ENCODE results near the gene CDK6. TPM values are rescaled to one million over a fixed set of nuclear protein-coding genes. Genes with fewer than 3 reads are reported as not detected.

The CDK6 gene
- total RNA-seq, 1 donor = 45.6 TPM

DNA sequence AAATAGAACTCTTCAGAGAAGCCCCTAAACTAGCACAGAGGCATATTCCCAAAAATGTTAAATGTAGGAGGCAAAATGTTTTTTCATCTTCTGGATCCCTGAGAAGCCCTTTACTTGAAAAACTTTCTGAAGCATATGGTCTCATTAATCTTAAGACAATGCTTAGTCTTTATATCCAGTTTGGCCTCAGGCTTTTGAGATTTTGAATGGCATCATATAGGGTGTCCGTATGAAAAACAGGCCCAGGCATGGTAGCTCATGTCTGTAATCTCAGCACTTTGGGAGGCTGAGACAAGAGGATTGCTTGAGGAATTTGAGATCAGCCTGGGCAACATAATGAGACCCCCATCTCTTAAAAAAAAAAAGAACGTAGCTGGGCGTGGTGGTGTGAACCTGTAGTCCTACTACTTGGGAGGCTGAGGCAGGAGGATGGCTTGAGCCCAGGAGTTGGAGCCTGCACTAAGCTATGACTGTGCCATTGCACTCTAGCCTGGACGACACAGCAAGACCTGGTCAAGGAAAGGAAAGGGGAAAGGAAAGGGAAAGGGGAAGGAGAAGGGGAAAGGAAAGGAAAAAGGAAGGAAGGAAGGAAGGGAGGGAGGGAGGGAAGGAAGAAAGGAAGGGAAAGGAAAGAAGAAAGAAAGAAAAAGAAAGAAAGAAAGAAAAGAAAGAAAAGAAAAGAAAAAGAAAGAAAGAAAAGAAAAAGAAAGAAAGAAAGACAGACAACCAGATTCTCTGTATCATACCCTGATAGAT is 119.4 kb downstream of the CDK6 start:
- Histone ChIP-seq H3K36me3 (ENCODE audit: insufficient read depth, low read length) (no peaks in the 10 kb centered on the region), H2AFZ (ENCODE audit: low read length) (no peak overlapping the region), H3K4me3 (ENCODE audit: insufficient read depth, low read length) (peak overlapping the region; percentile 71), H4K20me1 (ENCODE audit: insufficient read depth, low read length) (no peaks in the 10 kb centered on the region), H3K27ac (ENCODE audit: low read depth, low read length) (peak overlapping the region; percentile 97), H3K4me2 (ENCODE audit: insufficient read depth, low read length) (peak overlapping the region; percentile 82), H3K4me1 (ENCODE audit: insufficient read depth, low read length) (peaks cover 11% of the 10 kb centered on the region), H3K9me3 (ENCODE audit: low read depth, low read length) (no peaks in the 10 kb centered on the region), H3K27me3 (ENCODE audit: insufficient read depth, low read length) (no peaks in the 10 kb centered on the region), H3K79me2 (ENCODE audit: insufficient read depth, low read length) (peaks cover 73% of the 10 kb centered on the region)
- TF ChIP-seq, protein P1, sequence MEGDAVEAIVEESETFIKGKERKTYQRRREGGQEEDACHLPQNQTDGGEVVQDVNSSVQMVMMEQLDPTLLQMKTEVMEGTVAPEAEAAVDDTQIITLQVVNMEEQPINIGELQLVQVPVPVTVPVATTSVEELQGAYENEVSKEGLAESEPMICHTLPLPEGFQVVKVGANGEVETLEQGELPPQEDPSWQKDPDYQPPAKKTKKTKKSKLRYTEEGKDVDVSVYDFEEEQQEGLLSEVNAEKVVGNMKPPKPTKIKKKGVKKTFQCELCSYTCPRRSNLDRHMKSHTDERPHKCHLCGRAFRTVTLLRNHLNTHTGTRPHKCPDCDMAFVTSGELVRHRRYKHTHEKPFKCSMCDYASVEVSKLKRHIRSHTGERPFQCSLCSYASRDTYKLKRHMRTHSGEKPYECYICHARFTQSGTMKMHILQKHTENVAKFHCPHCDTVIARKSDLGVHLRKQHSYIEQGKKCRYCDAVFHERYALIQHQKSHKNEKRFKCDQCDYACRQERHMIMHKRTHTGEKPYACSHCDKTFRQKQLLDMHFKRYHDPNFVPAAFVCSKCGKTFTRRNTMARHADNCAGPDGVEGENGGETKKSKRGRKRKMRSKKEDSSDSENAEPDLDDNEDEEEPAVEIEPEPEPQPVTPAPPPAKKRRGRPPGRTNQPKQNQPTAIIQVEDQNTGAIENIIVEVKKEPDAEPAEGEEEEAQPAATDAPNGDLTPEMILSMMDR (IDR thresholded peaks at IDR 0.05; ENCODE audit: extremely low read depth, low read depth, low read length) = no peak
- no peak for DNase-seq (ENCODE audit: insufficient read length, low spot score, missing footprints)

DNA sequence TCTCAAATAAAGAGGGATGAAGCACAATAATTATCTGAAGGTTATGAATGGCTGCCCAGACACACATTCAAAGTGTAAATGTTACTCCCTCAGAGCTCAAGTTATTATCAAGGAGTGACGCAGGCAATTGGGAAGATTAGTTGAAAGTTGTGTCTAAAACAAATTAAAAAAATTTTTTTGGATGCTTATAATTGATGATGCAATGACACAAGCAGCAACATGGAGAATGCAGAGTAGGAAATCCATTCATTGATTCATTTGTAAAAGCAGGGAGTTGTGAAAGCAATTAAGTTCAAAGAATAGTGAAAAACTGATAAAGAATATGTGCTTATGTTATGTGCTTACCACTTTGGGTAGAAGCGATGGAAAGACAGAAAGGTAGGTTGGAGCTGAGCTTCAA is 120.4 kb downstream of the CDK6 start:
- TF ChIP-seq, protein P1 (IDR thresholded peaks at IDR 0.05; ENCODE audit: extremely low read depth, low read depth, low read length) = no peak
- Histone ChIP-seq H3K36me3 (ENCODE audit: insufficient read depth, low read length) (no peaks in the 10 kb centered on the region), H3K79me2 (ENCODE audit: insufficient read depth, low read length) (peaks cover 67% of the 10 kb centered on the region), H3K27me3 (ENCODE audit: insufficient read depth, low read length) (no peaks in the 10 kb centered on the region), H2AFZ (ENCODE audit: low read length) (no peak overlapping the region), H3K9me3 (ENCODE audit: low read depth, low read length) (no peaks in the 10 kb centered on the region), H3K27ac (ENCODE audit: low read depth, low read length) (peak overlapping the region; percentile 9), H3K4me3 (ENCODE audit: insufficient read depth, low read length) (no peak overlapping the region), H3K4me2 (ENCODE audit: insufficient read depth, low read length) (no peak overlapping the region), H3K4me1 (ENCODE audit: insufficient read depth, low read length) (peaks cover 11% of the 10 kb centered on the region), H4K20me1 (ENCODE audit: insufficient read depth, low read length) (no peaks in the 10 kb centered on the region)
- DNase-seq (ENCODE audit: insufficient read length, low spot score, missing footprints) = no peak

DNA sequence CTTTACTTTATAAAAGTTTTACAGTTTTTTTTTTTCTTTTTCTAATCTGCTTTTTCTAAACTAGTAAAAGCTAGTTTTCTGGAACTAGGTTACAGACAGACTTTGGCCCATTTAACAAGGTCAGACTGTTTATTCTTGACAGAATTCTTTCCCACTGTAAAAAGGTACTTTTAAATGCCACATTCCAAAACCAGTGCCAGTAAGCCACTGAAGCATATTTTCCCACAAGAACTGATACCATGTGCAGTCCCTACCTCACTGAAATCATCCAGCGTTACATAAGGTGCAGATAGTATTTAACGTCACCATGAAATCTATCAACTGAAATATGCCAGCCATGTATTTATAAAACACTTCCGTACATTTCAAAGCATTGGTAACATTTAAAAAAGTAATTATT is 121.6 kb downstream of the CDK6 start:
- no peaks in the 10 kb centered on the region for H3K9me3 ChIP-seq (ENCODE audit: low read depth, low read length)
- no peak overlapping the region for H3K27ac ChIP-seq (ENCODE audit: low read depth, low read length)

DNA sequence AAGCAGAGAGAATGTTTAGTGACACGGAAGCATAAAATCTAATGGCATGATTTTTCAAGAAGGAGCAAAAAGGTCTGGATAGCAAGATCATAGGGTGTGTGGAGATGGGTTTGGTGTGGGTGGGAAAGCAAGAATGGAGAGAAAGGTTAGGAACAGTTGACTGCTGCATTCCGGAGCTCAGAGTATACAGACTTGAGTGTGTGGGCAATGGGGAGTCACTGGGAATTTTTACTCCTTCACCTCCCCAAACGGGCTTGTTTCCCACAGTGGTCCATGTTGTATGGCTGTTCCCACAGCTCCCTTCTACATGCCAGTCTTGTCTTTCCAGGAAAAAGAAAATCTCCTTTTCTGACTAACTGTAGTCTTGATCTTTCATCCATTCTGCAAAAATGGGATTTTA is 122.1 kb downstream of the CDK6 start:
- Histone ChIP-seq H4K20me1 (ENCODE audit: insufficient read depth, low read length) (no peaks in the 10 kb centered on the region), H2AFZ (ENCODE audit: low read length) (no peak overlapping the region), H3K36me3 (ENCODE audit: insufficient read depth, low read length) (peaks cover 3% of the 10 kb centered on the region), H3K79me2 (ENCODE audit: insufficient read depth, low read length) (peaks cover 62% of the 10 kb centered on the region), H3K4me2 (ENCODE audit: insufficient read depth, low read length) (no peak overlapping the region), H3K4me3 (ENCODE audit: insufficient read depth, low read length) (no peak overlapping the region), H3K27me3 (ENCODE audit: insufficient read depth, low read length) (no peaks in the 10 kb centered on the region), H3K27ac (ENCODE audit: low read depth, low read length) (no peak overlapping the region), H3K9me3 (ENCODE audit: low read depth, low read length) (no peaks in the 10 kb centered on the region), H3K4me1 (ENCODE audit: insufficient read depth, low read length) (peaks cover 11% of the 10 kb centered on the region)
- DNase-seq (ENCODE audit: insufficient read length, low spot score, missing footprints) = no peak
- TF ChIP-seq, protein P1 (IDR thresholded peaks at IDR 0.05; ENCODE audit: extremely low read depth, low read depth, low read length) = no peak

More for the DNA sequence above, 121.6 kb downstream of the CDK6 start:
- no peaks in the 10 kb centered on the region for H3K27me3 ChIP-seq (ENCODE audit: insufficient read depth, low read length)
- H3K4me1 ChIP-seq (ENCODE audit: insufficient read depth, low read length) = peaks cover 11% of the 10 kb centered on the region
- H3K36me3 ChIP-seq (ENCODE audit: insufficient read depth, low read length) = peaks cover 3% of the 10 kb centered on the region
- DNase-seq (ENCODE audit: insufficient read length, low spot score, missing footprints) = no peak
- H3K4me3 ChIP-seq (ENCODE audit: insufficient read depth, low read length) = no peak overlapping the region
- no peaks in the 10 kb centered on the region for H4K20me1 ChIP-seq (ENCODE audit: insufficient read depth, low read length)
- H2AFZ ChIP-seq (ENCODE audit: low read length) = no peak overlapping the region
- no peak overlapping the region for H3K4me2 ChIP-seq (ENCODE audit: insufficient read depth, low read length)
- peaks cover 65% of the 10 kb centered on the region for H3K79me2 ChIP-seq (ENCODE audit: insufficient read depth, low read length)
- TF ChIP-seq, protein P1 (IDR thresholded peaks at IDR 0.05; ENCODE audit: extremely low read depth, low read depth, low read length) = no peak
